GM10248 (cell line): Measurements from ENCODE around the gene HLA-G.

Experiments
- CTCF ChIA-PET: fragments of 300-600 bp; sonication (Branson Sonifier 250); formaldehyde crosslinking; extraction: SDS; loops from one replicate; lab custom pipeline; 2021; ENCODE audit warnings: antibody characterized with exemption; lab: Yijun Ruan, JAX
- POLR2A ChIA-PET: fragments of 350-650 bp; sonication (Branson Sonifier 250); formaldehyde crosslinking; extraction: SDS; loops from one replicate; lab custom pipeline; 2020; ENCODE audit warnings: antibody characterized with exemption; lab: Yijun Ruan, JAX
- DNase-seq: peaks from one replicate; pipeline ENCODE4 v3.0.0; 2012; ENCODE audit errors: extremely low spot score
- TF ChIP-seq, protein P1 (sequence below): IDR thresholded peaks from 2 replicates; pipeline ENCODE4 v1.5.1; 2012; ENCODE audit warnings: mild to moderate bottlenecking, low read depth; ENCODE audit errors: extremely low read depth, missing control alignments, control extremely low read depth

HLA-G gene

GRCh38 chr6:29834564-29835436 is 7.2 kb downstream of the HLA-G start:
- DNase-seq, result no peak
- TF ChIP-seq, protein P1, sequence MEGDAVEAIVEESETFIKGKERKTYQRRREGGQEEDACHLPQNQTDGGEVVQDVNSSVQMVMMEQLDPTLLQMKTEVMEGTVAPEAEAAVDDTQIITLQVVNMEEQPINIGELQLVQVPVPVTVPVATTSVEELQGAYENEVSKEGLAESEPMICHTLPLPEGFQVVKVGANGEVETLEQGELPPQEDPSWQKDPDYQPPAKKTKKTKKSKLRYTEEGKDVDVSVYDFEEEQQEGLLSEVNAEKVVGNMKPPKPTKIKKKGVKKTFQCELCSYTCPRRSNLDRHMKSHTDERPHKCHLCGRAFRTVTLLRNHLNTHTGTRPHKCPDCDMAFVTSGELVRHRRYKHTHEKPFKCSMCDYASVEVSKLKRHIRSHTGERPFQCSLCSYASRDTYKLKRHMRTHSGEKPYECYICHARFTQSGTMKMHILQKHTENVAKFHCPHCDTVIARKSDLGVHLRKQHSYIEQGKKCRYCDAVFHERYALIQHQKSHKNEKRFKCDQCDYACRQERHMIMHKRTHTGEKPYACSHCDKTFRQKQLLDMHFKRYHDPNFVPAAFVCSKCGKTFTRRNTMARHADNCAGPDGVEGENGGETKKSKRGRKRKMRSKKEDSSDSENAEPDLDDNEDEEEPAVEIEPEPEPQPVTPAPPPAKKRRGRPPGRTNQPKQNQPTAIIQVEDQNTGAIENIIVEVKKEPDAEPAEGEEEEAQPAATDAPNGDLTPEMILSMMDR, result peak; percentile 77
- POLR2A ChIA-PET, result no interaction called here
- CTCF ChIA-PET, result interaction anchor here (0.6 to 4.8 kb wide), 26 partner anchors 9 to 188 kb away, joined by 3 to 63 read pairs (median 4); no protein-coding TSS in a partner anchor

DNA sequence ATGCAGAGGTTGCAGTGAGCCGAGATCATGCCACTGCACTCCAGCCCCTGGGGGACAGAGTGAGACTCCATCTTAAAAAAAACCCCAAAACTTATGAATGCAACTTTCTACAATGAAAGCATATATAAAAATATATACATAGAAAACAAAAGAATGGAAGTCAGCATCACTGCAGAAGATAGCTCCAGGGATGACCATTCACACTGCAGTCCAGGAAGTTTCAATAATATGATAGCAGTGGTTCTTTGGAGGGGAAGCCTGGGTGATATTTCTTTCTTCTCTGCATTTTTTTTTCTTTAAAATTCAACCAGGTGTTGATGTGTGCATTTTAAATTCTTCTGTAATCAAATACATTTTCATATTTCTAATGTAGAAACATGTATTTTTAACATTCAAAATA is 12.3 kb downstream of the HLA-G start:
- TF ChIP-seq, protein P1, result no peak
- DNase-seq, result no peak
- CTCF ChIA-PET, result interaction anchor here (1.6 kb wide), 1 partner anchor 8 kb away, joined by 4 read pairs; no protein-coding TSS in a partner anchor
- POLR2A ChIA-PET, result no interaction called here

DNA sequence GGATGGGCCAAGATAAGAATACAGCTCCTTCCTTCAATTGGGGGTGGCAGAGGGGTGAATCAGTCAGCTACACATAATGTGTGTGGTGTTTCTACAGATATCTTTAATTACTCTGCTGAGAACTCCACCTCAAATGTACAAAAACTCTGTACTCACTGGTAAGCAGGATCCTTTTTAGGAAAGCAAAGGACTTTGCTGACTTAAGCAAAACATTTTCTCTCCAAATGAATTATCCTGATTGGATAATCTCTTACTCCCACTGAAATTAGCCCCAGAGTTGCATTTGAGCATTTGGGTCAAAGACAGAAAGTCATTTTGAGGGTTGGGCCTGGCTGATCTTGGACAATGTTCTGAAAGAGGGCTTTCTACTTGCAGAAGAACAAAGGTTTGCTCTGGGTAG is 13.4 kb downstream of the HLA-G start:
- DNase-seq, result no peak
- ChIA-PET CTCF (interaction anchor here (0.7 kb wide), 1 partner anchor 172 kb away, joined by 3 read pairs; no protein-coding TSS in a partner anchor), POLR2A (no interaction called here)
- TF ChIP-seq, protein P1, result no peak

GRCh38 chr6:29845405-29846006 is 17.9 kb downstream of the HLA-G start:
- TF ChIP-seq, protein P1, result no peak
- CTCF ChIA-PET, result interaction anchor here (3.8 kb wide), 1 partner anchor 12 kb away, joined by 13 read pairs; no protein-coding TSS in a partner anchor
- POLR2A ChIA-PET, result no interaction called here
- DNase-seq, result no peak

DNA sequence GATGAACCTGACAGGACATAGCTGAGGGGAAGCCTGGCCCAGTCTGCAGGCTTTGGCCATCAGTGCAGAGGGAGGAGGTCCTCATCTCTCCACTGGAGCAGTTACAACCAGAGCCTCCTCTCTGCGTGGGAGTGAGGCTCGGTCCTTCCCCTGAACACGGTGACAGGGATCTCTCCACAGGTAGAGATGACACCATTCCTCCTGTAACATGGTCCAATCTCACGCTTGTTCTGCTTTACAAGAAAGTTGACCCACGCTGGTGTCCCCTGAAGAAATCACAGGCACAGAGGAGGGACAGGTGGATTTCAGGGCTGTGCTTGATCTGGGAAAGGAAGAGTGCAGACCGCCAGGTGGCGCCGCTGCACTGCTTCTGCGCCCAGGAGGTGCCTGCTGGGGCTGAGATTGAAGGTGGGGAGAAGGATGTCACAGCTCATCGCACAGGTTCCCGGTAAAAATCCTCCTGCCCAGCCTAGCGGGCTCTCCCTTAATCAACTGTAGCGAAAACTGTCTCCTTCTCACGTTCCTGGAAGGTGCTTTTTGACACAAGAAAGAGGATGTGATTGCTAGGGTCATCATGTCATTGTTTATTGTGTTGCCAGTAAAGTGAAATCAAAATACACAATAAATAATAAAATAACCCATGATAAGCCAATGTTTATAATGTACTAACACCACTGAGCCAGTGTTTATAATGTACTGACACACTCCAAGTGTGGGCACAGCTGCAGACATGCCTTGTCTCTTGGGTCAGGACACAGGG is 20.4 kb downstream of the HLA-G start:
- TF ChIP-seq, protein P1, result peak; percentile 92
- CTCF ChIA-PET, result interaction anchor here (0.6 to 3.8 kb wide), 26 partner anchors 9 to 291 kb away, joined by 3 to 46 read pairs (median 4); no protein-coding TSS in a partner anchor

More for the DNA sequence above, 20.4 kb downstream of the HLA-G start:
- peak; percentile 73 for DNase-seq
- POLR2A ChIA-PET, result no interaction called here
